NT2/D1 (cell line): ENCODE results near the gene FLOT2.
"Not testable (repeated sequence)": the region's sequence is repeated elsewhere in the genome, so short reads cannot be mapped to it uniquely, and the experiment has no call there.

Experiments used
- DNase-seq: peaks from one replicate; pipeline ENCODE4 v3.0.0-alpha.2; 2011; ENCODE audit warnings: low read depth, low spot score
- H3K27me3 ChIP-seq: 2 replicates; pipeline ENCODE4 v1.6.0; 2011; ENCODE audit warnings: mild to moderate bottlenecking; ENCODE audit not compliant: insufficient read length, insufficient read depth
- H3K36me3 ChIP-seq: 2 replicates; pipeline ENCODE4 v1.6.1; 2011; ENCODE audit warnings: mild to moderate bottlenecking, low read length, mixed read lengths; ENCODE audit not compliant: insufficient read depth, insufficient read length
- H3K4me1 ChIP-seq: 2 replicates; pipeline ENCODE4 v1.5.1; 2011; ENCODE audit not compliant: insufficient read depth, insufficient read length
- H3K4me3 ChIP-seq: 2 replicates; pipeline ENCODE4 v1.5.1; 2011; ENCODE audit warnings: low read depth; ENCODE audit not compliant: insufficient read length
- H3K9ac ChIP-seq: 2 replicates; pipeline ENCODE4 v1.6.0; 2011; ENCODE audit warnings: low read depth; ENCODE audit not compliant: insufficient read length
- H3K9me3 ChIP-seq: 2 replicates; pipeline ENCODE4 v1.5.1; 2011; ENCODE audit warnings: mild to moderate bottlenecking, low read length; ENCODE audit not compliant: insufficient read depth
- SUZ12 ChIP-seq: IDR thresholded peaks from 2 replicates; pipeline ENCODE4 v1.6.1; 2011; ENCODE audit not compliant: insufficient read length, insufficient read depth; ENCODE audit errors: extremely low read depth
- YY1 ChIP-seq: IDR thresholded peaks from 2 replicates; pipeline ENCODE4 v1.6.1; 2011; ENCODE audit not compliant: insufficient read length, insufficient read depth
- ZNF274 ChIP-seq: IDR thresholded peaks from 2 replicates; pipeline ENCODE4 v1.6.1; 2011; ENCODE audit warnings: mild to moderate bottlenecking, low read depth, low read length

The FLOT2 gene

GRCh38 chr17:28849281-28849680, 48.3 kb downstream of the FLOT2 start:
- no peaks in the 10 kb centered on the region for H3K36me3 ChIP-seq
- TF ChIP-seq ZNF274 (no peak), YY1 (no peak), SUZ12 (no peak)
- no peak overlapping the region for H3K4me3 ChIP-seq
- H3K9ac ChIP-seq = no peak overlapping the region
- no peaks in the 10 kb centered on the region for H3K27me3 ChIP-seq
- no peaks in the 10 kb centered on the region for H3K4me1 ChIP-seq
- DNase-seq = no peak
- H3K9me3 ChIP-seq = no peaks in the 10 kb centered on the region

GRCh38 chr17:28848667-28849066, 48.9 kb downstream of the FLOT2 start:
- DNase-seq, H3K9me3 ChIP-seq: not testable (repeated sequence)

GRCh38 chr17:28846699-28847098, 50.8 kb downstream of the FLOT2 start:
- H3K27me3 ChIP-seq = not testable (repeated sequence)

More at GRCh38 chr17:28848667-28849066, 48.9 kb downstream of the FLOT2 start:
- H3K36me3 ChIP-seq, H3K4me3 ChIP-seq, H3K27me3 ChIP-seq, H3K9ac ChIP-seq, H3K4me1 ChIP-seq: not testable (repeated sequence)

GRCh38 chr17:28846231-28846630, 51.3 kb downstream of the FLOT2 start:
- Histone ChIP-seq H3K4me1 (no peaks in the 10 kb centered on the region), H3K36me3 (no peaks in the 10 kb centered on the region), H3K27me3 (no peaks in the 10 kb centered on the region), H3K9me3 (no peaks in the 10 kb centered on the region), H3K4me3 (no peak overlapping the region), H3K9ac (no peak overlapping the region)
- DNase-seq = no peak
- TF ChIP-seq ZNF274 (no peak), YY1 (no peak), SUZ12 (no peak)

More at GRCh38 chr17:28846699-28847098, 50.8 kb downstream of the FLOT2 start:
- DNase-seq, H3K4me3 ChIP-seq, H3K9me3 ChIP-seq, H3K9ac ChIP-seq, H3K36me3 ChIP-seq, H3K4me1 ChIP-seq: not testable (repeated sequence)

GRCh38 chr17:28843816-28844148, 53.8 kb downstream of the FLOT2 start:
- no peaks in the 10 kb centered on the region for H3K4me1 ChIP-seq
- peaks cover 7% of the 10 kb centered on the region for H3K36me3 ChIP-seq
- H3K4me3 ChIP-seq = no peak overlapping the region
- TF ChIP-seq SUZ12 (no peak), ZNF274 (no peak), YY1 (no peak)
- no peaks in the 10 kb centered on the region for H3K27me3 ChIP-seq
- H3K9me3 ChIP-seq = no peaks in the 10 kb centered on the region
- DNase-seq = no peak
- H3K9ac ChIP-seq = no peak overlapping the region

GRCh38 chr17:28842282-28843012, 55.1 kb downstream of the FLOT2 start, which contains the start of gene FAM222B:
TSS of gene FAM222B (minus strand) at chr17:28842790. CDS start at chr17:28766667, 76,123 bp downstream.
- DNase-seq = peak; percentile 59
- no peaks in the 10 kb centered on the region for H3K4me1 ChIP-seq
- H3K27me3 ChIP-seq = no peaks in the 10 kb centered on the region
- no peaks in the 10 kb centered on the region for H3K9me3 ChIP-seq
- TF ChIP-seq SUZ12 (no peak), YY1 (no peak), ZNF274 (no peak)
- H3K9ac ChIP-seq = peak within 1 kb of the TSS; percentile 94
- peak within 1 kb of the TSS; percentile 93 for H3K4me3 ChIP-seq
- peaks cover 7% of the 10 kb centered on the region for H3K36me3 ChIP-seq

GRCh38 chr17:28841901-28842281, 55.6 kb downstream of the FLOT2 start:
- H3K9ac ChIP-seq = peak overlapping the region; percentile 94
- H3K4me3 ChIP-seq = peak overlapping the region; percentile 93
- no peak for DNase-seq
- no peaks in the 10 kb centered on the region for H3K4me1 ChIP-seq
- no peaks in the 10 kb centered on the region for H3K27me3 ChIP-seq
- no peaks in the 10 kb centered on the region for H3K9me3 ChIP-seq
- H3K36me3 ChIP-seq = peaks cover 7% of the 10 kb centered on the region
- TF ChIP-seq YY1 (no peak), SUZ12 (no peak), ZNF274 (no peak)
